Measurements from ENCODE around the gene ZEB2. TPM values are rescaled to one million over a fixed set of nuclear protein-coding genes. Genes with fewer than 3 reads are reported as not detected.
A peak's percentile ranks its signal among the peaks of the same experiment; 100 is the strongest.

ZEB2 gene
- total RNA-seq, 1 donor from 2014 or later: 111 TPM

- DNase-seq (ENCODE audit: low spot score in 2 of 2, unreplicated experiment in 2 of 2): no peak
- no peaks in the 10 kb centered on the region for H3K27me3 Mint-ChIP-seq (ENCODE audit: low read depth)
- H3K4me3 Mint-ChIP-seq: no peak overlapping the region
- peaks cover 76% of the 10 kb centered on the region for H3K4me1 Mint-ChIP-seq
- H3K36me3 Mint-ChIP-seq: peaks cover 9% of the 10 kb centered on the region
- TF ChIP-seq CTCF (IDR thresholded peaks at IDR 0.05; ENCODE audit: unreplicated experiment): no peak
- peaks cover 4% of the 10 kb centered on the region for H3K9me3 Mint-ChIP-seq
- peak overlapping the region; percentile 94 for H3K27ac Mint-ChIP-seq
Observed at GRCh38 chr2:144441711-144442141, 78.2 kb downstream of the ZEB2 start.

- peaks cover 3% of the 10 kb centered on the region for H3K36me3 Mint-ChIP-seq
- H3K27ac Mint-ChIP-seq: peak overlapping the region; percentile 48
- no peaks in the 10 kb centered on the region for H3K27me3 Mint-ChIP-seq (ENCODE audit: low read depth)
- DNase-seq (ENCODE audit: low spot score in 2 of 2, unreplicated experiment in 2 of 2): no peak
- H3K4me3 Mint-ChIP-seq: no peak overlapping the region
- no peaks in the 10 kb centered on the region for H3K9me3 Mint-ChIP-seq
- no peak for TF ChIP-seq CTCF (IDR thresholded peaks at IDR 0.05; ENCODE audit: unreplicated experiment)
- H3K4me1 Mint-ChIP-seq: peaks cover 74% of the 10 kb centered on the region
Observed at GRCh38 chr2:144439993-144440392, 79.9 kb downstream of the ZEB2 start.

GRCh38 chr2:144438801-144439631 lies 80.9 kb downstream of the ZEB2 start:
- Mint-ChIP-seq H3K9me3 (no peaks in the 10 kb centered on the region), H3K4me1 (peaks cover 64% of the 10 kb centered on the region), H3K27me3 (ENCODE audit: low read depth) (no peaks in the 10 kb centered on the region), H3K27ac (peak overlapping the region; percentile 83), H3K4me3 (no peak overlapping the region), H3K36me3 (peaks cover 7% of the 10 kb centered on the region)
- no peak for TF ChIP-seq CTCF (IDR thresholded peaks at IDR 0.05; ENCODE audit: unreplicated experiment)
- DNase-seq (ENCODE audit: low spot score in 2 of 2, unreplicated experiment in 2 of 2): no peak

- Mint-ChIP-seq H3K27me3 (ENCODE audit: low read depth) (no peaks in the 10 kb centered on the region), H3K36me3 (peaks cover 7% of the 10 kb centered on the region), H3K27ac (peak overlapping the region; percentile 83), H3K4me1 (peaks cover 55% of the 10 kb centered on the region), H3K9me3 (no peaks in the 10 kb centered on the region), H3K4me3 (no peak overlapping the region)
- DNase-seq (ENCODE audit: low spot score in 2 of 2, unreplicated experiment in 2 of 2): no peak
- no peak for TF ChIP-seq CTCF (IDR thresholded peaks at IDR 0.05; ENCODE audit: unreplicated experiment)
Observed at GRCh38 chr2:144437636-144438035, 82.3 kb downstream of the ZEB2 start.

- Mint-ChIP-seq H3K4me3 (no peak overlapping the region), H3K27me3 (ENCODE audit: low read depth) (no peaks in the 10 kb centered on the region), H3K9me3 (no peaks in the 10 kb centered on the region), H3K27ac (no peak overlapping the region), H3K4me1 (peaks cover 28% of the 10 kb centered on the region), H3K36me3 (peaks cover 7% of the 10 kb centered on the region)
- no peak for TF ChIP-seq CTCF (IDR thresholded peaks at IDR 0.05; ENCODE audit: unreplicated experiment)
- no peak for DNase-seq (ENCODE audit: low spot score in 2 of 2, unreplicated experiment in 2 of 2)
Observed at GRCh38 chr2:144434425-144435222, 85.3 kb downstream of the ZEB2 start.
